MCF 10A (cell line): Measurements from ENCODE around the gene MORF4L2. TPM values are rescaled to one million over a fixed set of nuclear protein-coding genes. Genes with fewer than 3 reads are reported as not detected.
"Not testable (repeated sequence)": the region's sequence is repeated elsewhere in the genome, so short reads cannot be mapped to it uniquely, and the experiment has no call there.

ENCODE experiments used
- BruUV-seq: library from RNA; stranded (reverse); fragments of 400-500 nt; replicated peaks from 2 replicates; lab custom pipeline; 2021; lab: Mats Ljungman, UMichigan
- CTCF ChIA-PET: fragments of 300-600 bp; sonication (Branson Sonifier 250); formaldehyde crosslinking; extraction: SDS; loops from one replicate; lab custom pipeline; 2021; ENCODE audit warnings: antibody characterized with exemption, inconsistent platforms; lab: Yijun Ruan, JAX
- POLR2A ChIA-PET: fragments of 300-600, 350-650 bp; sonication (Branson Sonifier 250); formaldehyde crosslinking; extraction: SDS; loops from one replicate; lab custom pipeline; 2020; ENCODE audit warnings: antibody characterized with exemption, inconsistent platforms; lab: Yijun Ruan, JAX
- DNase-seq: peaks from one replicate; pipeline ENCODE4 v3.0.0-alpha.2; 2018; ENCODE audit not compliant: unreplicated experiment
- H3K27ac Mint-ChIP-seq: one replicate; pipeline ENCODE4 v1.8.0; 2022; ENCODE audit warnings: mild to moderate bottlenecking, low read depth, mixed read lengths; ENCODE audit not compliant: unreplicated experiment
- H3K27me3 Mint-ChIP-seq: one replicate; pipeline ENCODE4 v1.8.0; 2022; ENCODE audit warnings: mixed read lengths; ENCODE audit not compliant: insufficient read depth, unreplicated experiment
- H3K36me3 Mint-ChIP-seq: one replicate; pipeline ENCODE4 v1.8.0; 2022; ENCODE audit warnings: mild to moderate bottlenecking, moderate library complexity, mixed read lengths; ENCODE audit not compliant: insufficient read depth, unreplicated experiment
- H3K4me1 Mint-ChIP-seq: one replicate; pipeline ENCODE4 v1.8.0; 2022; ENCODE audit warnings: mixed read lengths; ENCODE audit not compliant: insufficient read depth, unreplicated experiment
- H3K4me3 Mint-ChIP-seq: one replicate; pipeline ENCODE4 v1.8.0; 2022; ENCODE audit warnings: mild to moderate bottlenecking, moderate library complexity, mixed read lengths; ENCODE audit not compliant: unreplicated experiment
- H3K9me3 Mint-ChIP-seq: one replicate; pipeline ENCODE4 v1.8.0; 2022; ENCODE audit warnings: mixed read lengths; ENCODE audit not compliant: unreplicated experiment
- CTCF ChIP-seq: fragments of 200-600 bp; IDR thresholded peaks from one replicate; pipeline ENCODE4 v1.8.0; 2022; ENCODE audit warnings: antibody characterized with exemption, mild to moderate bottlenecking; ENCODE audit not compliant: unreplicated experiment
- intact Hi-C: fragments of 100-400 bp; cut with micrococcal nuclease; formaldehyde crosslinking; loops from 2 replicates; pipeline ENCODE4 v1.14.1; 2022
- total RNA-seq: library from RNA; stranded (reverse); gene quantifications from 2 replicates; pipeline ENCODE4 v1.2.3, GENCODE V29; 2022

MORF4L2 gene
- total RNA-seq, 1 experiment from 2014 or later: 463 TPM

DNA sequence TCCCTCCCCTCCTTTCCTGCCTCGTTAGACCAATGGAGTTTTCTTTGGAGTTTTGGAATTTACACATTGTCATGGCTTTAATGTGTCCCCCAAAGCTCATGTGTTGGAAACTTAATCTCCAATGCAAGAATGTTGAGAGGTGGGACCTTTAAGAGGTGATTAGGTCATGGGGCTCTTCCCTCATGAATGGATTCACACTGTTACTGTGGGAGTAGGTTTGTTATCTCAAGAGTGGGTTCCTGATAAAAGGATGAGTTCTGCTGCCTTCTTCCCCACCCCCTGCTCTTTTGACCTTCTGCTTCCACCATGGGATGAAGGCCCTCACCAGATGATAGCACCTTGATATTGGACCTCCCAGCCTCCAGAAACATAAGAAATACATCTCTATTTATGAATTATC, 16.8 kb downstream of the MORF4L2 start:
- CTCF ChIA-PET: interaction anchor here (0.5 kb wide), 1 partner anchor 103 kb away, joined by 3 read pairs; no protein-coding TSS in a partner anchor

DNA sequence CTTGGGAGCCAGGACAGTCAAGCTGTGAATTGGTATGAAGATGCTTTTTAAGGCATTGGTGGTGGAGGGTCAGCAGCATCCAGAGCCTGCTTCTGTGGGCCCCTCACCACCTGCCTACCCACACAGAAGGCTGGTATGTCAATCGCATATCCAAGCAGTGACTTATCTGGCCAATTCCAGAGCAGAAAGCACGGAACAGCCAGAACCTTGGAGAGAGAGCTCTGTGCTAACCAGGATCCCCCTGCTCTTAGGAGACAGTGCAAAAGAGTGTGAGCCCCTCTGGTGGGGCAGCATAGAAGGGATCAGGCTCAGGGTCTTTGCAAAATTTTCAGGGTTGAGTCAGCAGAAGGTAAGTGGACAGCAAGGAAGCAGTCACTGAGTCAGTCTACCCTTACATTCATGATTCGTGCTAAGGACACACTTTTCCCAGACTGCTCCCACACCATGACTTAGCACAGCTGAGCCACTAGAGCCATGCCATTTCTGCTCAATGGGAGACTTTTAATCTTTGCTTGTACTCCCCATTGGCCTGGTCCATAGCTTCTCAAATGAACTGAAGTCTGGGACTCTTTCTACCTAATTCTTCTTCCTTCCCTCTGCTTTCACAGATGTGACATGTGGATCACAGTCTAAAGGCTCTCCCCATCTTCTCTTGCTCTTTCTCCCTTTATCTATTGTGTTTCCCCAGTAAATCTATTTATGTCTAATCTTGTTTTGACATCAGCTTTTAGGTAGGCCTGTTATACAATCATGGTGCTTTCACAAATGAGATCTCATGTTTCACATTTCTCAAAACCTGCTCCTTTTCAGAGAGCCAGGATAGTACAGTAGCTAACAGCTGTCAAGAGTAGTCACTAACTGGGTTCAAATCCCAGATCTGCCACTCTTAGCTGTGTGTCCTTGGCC, 20.0 kb downstream of the MORF4L2 start:
- POLR2A ChIA-PET: interaction anchor here (0.6 to 1.2 kb wide), 3 partner anchors 8 to 398 kb away, joined by 3 to 4 read pairs (median 3); no protein-coding TSS in a partner anchor
- Mint-ChIP-seq H3K27ac (no peak overlapping the region), H3K4me1 (no peaks in the 10 kb centered on the region), H3K9me3 (no peaks in the 10 kb centered on the region), H3K4me3 (no peak overlapping the region), H3K27me3 (peaks cover 62% of the 10 kb centered on the region), H3K36me3 (no peaks in the 10 kb centered on the region)
- BruUV-seq: no TSS peak
- intact Hi-C loops: no loop called here
- no peak for TF ChIP-seq CTCF
- no peak for DNase-seq
- CTCF ChIA-PET: interaction anchor here (0.6 to 1.2 kb wide), 5 partner anchors 19 to 178 kb away, joined by 3 to 6 read pairs (median 4); partner anchors contain the start of gene MORF4L2

More for the DNA sequence above, 16.8 kb downstream of the MORF4L2 start:
- peaks cover 9% of the 10 kb centered on the region for H3K36me3 Mint-ChIP-seq
- intact Hi-C loops: no loop called here
- H3K4me1 Mint-ChIP-seq: no peaks in the 10 kb centered on the region
- POLR2A ChIA-PET: no interaction called here
- no peak overlapping the region for H3K4me3 Mint-ChIP-seq
- DNase-seq: no peak
- TF ChIP-seq CTCF: no peak
- H3K27me3 Mint-ChIP-seq: peaks cover 76% of the 10 kb centered on the region
- H3K9me3 Mint-ChIP-seq: no peaks in the 10 kb centered on the region
- BruUV-seq: no TSS peak
- no peak overlapping the region for H3K27ac Mint-ChIP-seq

- peaks cover 12% of the 10 kb centered on the region for H3K9me3 Mint-ChIP-seq
- ChIA-PET POLR2A (no interaction called here), CTCF (interaction anchor here (0.6 kb wide), 1 partner anchor 176 kb away, joined by 6 read pairs; no protein-coding TSS in a partner anchor)
- intact Hi-C loops: no loop called here
- H3K4me1 Mint-ChIP-seq: no peaks in the 10 kb centered on the region
- TF ChIP-seq CTCF: no peak
- BruUV-seq: no TSS peak
- no peaks in the 10 kb centered on the region for H3K36me3 Mint-ChIP-seq
- no peak overlapping the region for H3K27ac Mint-ChIP-seq
- no peak overlapping the region for H3K4me3 Mint-ChIP-seq
- H3K27me3 Mint-ChIP-seq: peaks cover 68% of the 10 kb centered on the region
- DNase-seq: no peak
These were observed 22.3 kb downstream of the MORF4L2 start for GRCh38 chrX:103663981-103664762.

DNA sequence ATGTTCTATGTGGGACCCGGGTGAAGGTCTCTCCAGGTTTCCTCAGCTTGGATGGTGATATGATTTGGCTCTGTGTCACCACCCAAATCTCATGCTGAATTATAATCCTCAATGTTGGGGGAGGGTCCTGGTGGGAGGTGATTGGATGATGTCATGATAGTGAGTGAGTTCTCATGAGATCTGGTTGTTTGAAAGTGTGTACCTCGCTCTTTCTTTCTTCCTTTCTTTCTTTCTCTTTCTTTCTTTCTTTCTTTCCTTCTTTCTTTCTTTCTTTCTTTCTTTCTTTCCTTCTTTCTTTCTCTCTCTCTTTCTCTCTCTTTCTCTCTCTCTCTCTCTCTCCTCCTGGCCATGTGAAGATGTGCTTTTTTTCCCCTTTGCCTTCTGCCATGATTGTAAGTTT, 27.0 kb downstream of the MORF4L2 start:
- CTCF ChIA-PET: interaction anchor here (1.1 kb wide), 1 partner anchor 115 kb away, joined by 3 read pairs; no protein-coding TSS in a partner anchor
- not testable (repeated sequence) for H3K27ac Mint-ChIP-seq

More for the DNA sequence above, 27.0 kb downstream of the MORF4L2 start:
- H3K27me3 Mint-ChIP-seq: peaks cover 36% of the 10 kb centered on the region
- H3K9me3 Mint-ChIP-seq: peaks cover 12% of the 10 kb centered on the region
- H3K4me1 Mint-ChIP-seq, H3K36me3 Mint-ChIP-seq, intact Hi-C loops, DNase-seq, H3K4me3 Mint-ChIP-seq, BruUV-seq: not testable (repeated sequence)
- POLR2A ChIA-PET: interaction anchor here (0.7 kb wide), 1 partner anchor 1906 kb away, joined by 4 read pairs; no protein-coding TSS in a partner anchor
